LHCN-M2 (cell line): ENCODE measurements around the gene ANTXR2. TPM values are rescaled to one million over a fixed set of nuclear protein-coding genes. Genes with fewer than 3 reads are reported as not detected.
"Not testable (repeated sequence)": the region's sequence is repeated elsewhere in the genome, so short reads cannot be mapped to it uniquely, and the experiment has no call there.

Experiments
- DNase-seq: peaks from one replicate; pipeline ENCODE4 v3.0.0-alpha.2; 2012; ENCODE audit warnings: low read depth
- total RNA-seq: library from RNA; depleted of rRNA; stranded (reverse); fragments of >200 nt; gene quantifications from 2 replicates; pipeline ENCODE4 v1.2.3, GENCODE V29; 2014

The ANTXR2 gene
- total RNA-seq, 1 experiment from 2014 or later, result 216 TPM

GRCh38 chr4:80024335-80024734 is 48.7 kb downstream of the ANTXR2 start:
- no peak for DNase-seq

GRCh38 chr4:80022282-80022681 is 50.7 kb downstream of the ANTXR2 start:
- DNase-seq, result no peak

GRCh38 chr4:80017125-80017854 is 55.7 kb downstream of the ANTXR2 start:
- peak; percentile 84 for DNase-seq

GRCh38 chr4:80016506-80016905 is 56.5 kb downstream of the ANTXR2 start:
- peak; percentile 46 for DNase-seq

GRCh38 chr4:80015407-80016189 is 57.4 kb downstream of the ANTXR2 start:
- no peak for DNase-seq

GRCh38 chr4:80014531-80014930 is 58.5 kb downstream of the ANTXR2 start:
- DNase-seq, result no peak

- DNase-seq, result no peak
Observed at GRCh38 chr4:80012291-80012690, 60.7 kb downstream of the ANTXR2 start.

- peak; percentile 72 for DNase-seq
Observed at GRCh38 chr4:80011636-80012236, 61.3 kb downstream of the ANTXR2 start.

GRCh38 chr4:80010316-80010715 is 62.7 kb downstream of the ANTXR2 start:
- no peak for DNase-seq

GRCh38 chr4:80009806-80010205 is 63.2 kb downstream of the ANTXR2 start:
- no peak for DNase-seq

- no peak for DNase-seq
Observed at GRCh38 chr4:80008971-80009370, 64.1 kb downstream of the ANTXR2 start.

GRCh38 chr4:80008351-80008750 is 64.7 kb downstream of the ANTXR2 start:
- no peak for DNase-seq

- DNase-seq, result no peak
Observed at GRCh38 chr4:80007745-80008149, 65.3 kb downstream of the ANTXR2 start.

- no peak for DNase-seq
Observed at GRCh38 chr4:80006935-80007744, 65.9 kb downstream of the ANTXR2 start.

GRCh38 chr4:80005863-80006262 is 67.2 kb downstream of the ANTXR2 start:
- no peak for DNase-seq

- no peak for DNase-seq
Observed at GRCh38 chr4:80004319-80004718, 68.7 kb downstream of the ANTXR2 start.

- DNase-seq, result not testable (repeated sequence)
Observed at GRCh38 chr4:80002559-80002958, 70.5 kb downstream of the ANTXR2 start.

- not testable (repeated sequence) for DNase-seq
Observed at GRCh38 chr4:79999048-79999447, 74.0 kb downstream of the ANTXR2 start.

- no peak for DNase-seq
Observed at GRCh38 chr4:79998201-79998600, 74.8 kb downstream of the ANTXR2 start.

- no peak for DNase-seq
Observed at GRCh38 chr4:79996851-79997250, 76.2 kb downstream of the ANTXR2 start.

GRCh38 chr4:79993476-79993875 is 79.6 kb downstream of the ANTXR2 start:
- no peak for DNase-seq

- DNase-seq, result no peak
Observed at GRCh38 chr4:79991601-79992000, 81.4 kb downstream of the ANTXR2 start.
